GM18505 (cell line): Measurements from ENCODE around the gene AHR.
"Not testable (repeated sequence)": the region's sequence is repeated elsewhere in the genome, so short reads cannot be mapped to it uniquely, and the experiment has no call there.

Source experiments
- ATAC-seq: cut with Tn5 transposase; IDR thresholded peaks from one replicate; pipeline ENCODE4 v1.9.1; 2021; ENCODE audit not compliant: unreplicated experiment
- POLR2A ChIP-seq: IDR thresholded peaks from 4 replicates; pipeline ENCODE4 v1.6.1; 2011; ENCODE audit warnings: borderline replicate concordance; ENCODE audit not compliant: insufficient read depth, insufficient read length; ENCODE audit errors: extremely low read depth

AHR gene

GRCh38 chr7:17333221-17333620 is 34.8 kb downstream of the AHR start:
- TF ChIP-seq POLR2A: no peak
- no peak for ATAC-seq

- no peak for TF ChIP-seq POLR2A
- no peak for ATAC-seq
Observed at GRCh38 chr7:17336168-17336567, 37.7 kb downstream of the AHR start.

GRCh38 chr7:17339139-17339538 is 40.7 kb downstream of the AHR start:
- no peak for ATAC-seq
- TF ChIP-seq POLR2A: no peak

- no peak for TF ChIP-seq POLR2A
- ATAC-seq: no peak
Observed at GRCh38 chr7:17339952-17340351, 41.5 kb downstream of the AHR start.

- ATAC-seq: no peak
Observed at GRCh38 chr7:17340655-17341054, 42.2 kb downstream of the AHR start.

GRCh38 chr7:17342756-17343155 is 44.3 kb downstream of the AHR start:
- no peak for TF ChIP-seq POLR2A
- no peak for ATAC-seq

More at GRCh38 chr7:17340655-17341054, 42.2 kb downstream of the AHR start:
- TF ChIP-seq POLR2A: no peak

- no peak for TF ChIP-seq POLR2A
- ATAC-seq: no peak
Observed at GRCh38 chr7:17347401-17347800, 48.9 kb downstream of the AHR start.

GRCh38 chr7:17348932-17349331 is 50.5 kb downstream of the AHR start:
- not testable (repeated sequence) for ATAC-seq

GRCh38 chr7:17350321-17350720 is 51.9 kb downstream of the AHR start:
- not testable (repeated sequence) for ATAC-seq

- ATAC-seq: not testable (repeated sequence)
Observed at GRCh38 chr7:17353650-17354419, 55.4 kb downstream of the AHR start.

GRCh38 chr7:17354473-17354872 is 56.0 kb downstream of the AHR start:
- ATAC-seq: no peak

GRCh38 chr7:17355050-17355449 is 56.6 kb downstream of the AHR start:
- no peak for ATAC-seq
- no peak for TF ChIP-seq POLR2A

More at GRCh38 chr7:17354473-17354872, 56.0 kb downstream of the AHR start:
- TF ChIP-seq POLR2A: no peak

GRCh38 chr7:17357952-17358351 is 59.5 kb downstream of the AHR start:
- TF ChIP-seq POLR2A: no peak
- ATAC-seq: no peak

GRCh38 chr7:17359610-17360009 is 61.2 kb downstream of the AHR start:
- TF ChIP-seq POLR2A: no peak
- ATAC-seq: no peak
